Measurements from ENCODE around the gene PCDHGB6. TPM values are rescaled to one million over a fixed set of nuclear protein-coding genes. Genes with fewer than 3 reads are reported as not detected.

The PCDHGB6 gene
- 0.97 and 1.1 TPM in 2 replicates for total RNA-seq

DNA sequence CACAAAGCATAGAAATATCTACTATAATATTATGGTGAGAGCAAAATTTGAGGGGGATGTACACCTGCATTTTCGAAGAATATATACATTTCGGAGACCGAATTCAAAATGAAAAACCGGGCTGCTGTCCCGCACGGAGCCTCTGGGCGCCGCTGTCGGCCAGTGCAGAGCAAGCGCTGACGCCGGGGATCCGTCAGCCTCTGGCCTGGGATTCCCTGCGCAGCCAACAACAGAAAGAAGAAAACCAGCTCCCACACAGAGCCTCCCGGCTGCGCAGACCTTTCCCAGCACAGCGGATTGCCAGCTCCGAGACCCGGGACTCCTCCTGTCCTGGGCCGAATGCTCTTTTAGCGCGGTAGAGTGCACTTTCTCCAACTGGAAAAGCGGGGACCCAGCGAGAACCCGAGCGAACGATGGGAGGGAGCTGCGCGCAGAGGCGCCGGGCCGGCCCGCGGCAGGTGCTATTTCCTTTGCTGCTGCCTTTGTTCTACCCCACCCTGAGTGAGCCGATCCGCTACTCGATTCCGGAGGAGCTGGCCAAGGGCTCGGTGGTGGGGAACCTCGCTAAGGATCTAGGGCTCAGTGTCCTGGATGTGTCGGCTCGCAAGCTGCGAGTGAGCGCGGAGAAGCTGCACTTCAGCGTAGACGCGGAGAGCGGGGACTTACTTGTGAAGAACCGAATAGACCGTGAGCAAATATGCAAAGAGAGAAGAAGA is at the start of gene PCDHGB6:
TSS of gene PCDHGB6 (plus strand) at position 232 of the 716 bp plus-strand sequence. CDS start at position 414, 182 bp downstream.

DNA sequence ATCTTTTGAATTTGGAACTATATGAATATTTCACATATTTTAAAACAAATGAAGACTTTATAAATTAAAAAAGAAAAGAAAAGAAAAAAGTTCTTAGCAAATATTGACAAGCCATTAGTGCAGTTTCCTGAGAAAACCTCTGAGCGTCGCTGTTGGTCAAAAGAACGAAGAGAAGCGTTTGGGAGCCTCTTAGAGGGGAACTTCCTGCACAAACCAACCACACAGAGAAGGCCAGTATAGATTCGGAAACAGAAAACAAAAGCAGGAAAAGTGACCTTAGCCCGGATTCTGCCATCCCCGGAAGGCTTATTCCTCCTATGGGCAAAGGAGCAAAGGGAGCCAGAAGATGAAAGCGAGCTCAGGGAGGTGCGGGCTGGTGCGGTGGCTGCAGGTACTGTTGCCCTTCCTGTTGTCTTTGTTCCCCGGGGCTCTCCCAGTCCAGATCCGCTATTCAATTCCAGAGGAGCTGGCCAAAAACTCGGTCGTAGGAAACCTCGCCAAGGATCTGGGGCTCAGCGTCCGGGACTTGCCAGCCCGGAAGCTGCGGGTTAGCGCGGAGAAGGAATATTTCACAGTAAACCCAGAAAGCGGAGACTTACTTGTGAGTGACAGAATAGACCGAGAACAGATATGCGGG is 47.9 kb upstream of the PCDHGB6 start, which contains the start of gene PCDHGB2:
TSS of gene PCDHGB2 (plus strand) at position 205 of the 637 bp plus-strand sequence. CDS start at position 347, 142 bp downstream.

DNA sequence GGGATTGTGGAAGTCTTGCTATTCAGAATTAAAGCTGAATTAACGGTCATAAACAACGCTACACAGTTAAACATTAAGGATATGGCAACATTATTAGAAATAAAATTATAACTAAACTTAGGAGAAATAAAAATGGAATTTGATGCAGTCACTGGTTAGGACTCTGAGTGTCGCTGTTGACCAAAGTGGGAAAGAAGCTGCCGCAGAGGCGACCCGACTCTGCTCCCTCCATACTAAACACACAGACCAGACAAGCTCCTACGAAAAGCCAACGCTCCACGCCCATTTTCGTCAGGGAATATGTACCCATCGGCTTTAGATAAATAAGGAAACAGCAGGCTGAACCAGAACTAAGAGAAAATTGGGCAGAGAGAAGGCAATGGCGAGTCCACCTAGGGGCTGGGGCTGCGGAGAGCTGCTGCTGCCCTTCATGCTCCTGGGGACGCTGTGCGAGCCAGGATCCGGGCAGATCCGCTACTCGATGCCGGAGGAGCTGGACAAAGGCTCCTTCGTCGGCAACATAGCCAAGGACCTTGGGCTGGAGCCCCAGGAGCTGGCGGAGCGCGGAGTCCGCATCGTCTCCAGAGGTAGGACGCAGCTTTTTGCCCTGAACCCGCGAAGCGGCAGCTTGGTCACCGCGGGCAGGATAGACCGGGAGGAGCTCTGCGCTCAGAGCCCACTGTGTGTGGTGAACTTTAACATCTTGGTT is 43.7 kb upstream of the PCDHGB6 start, which contains the start of gene PCDHGA5:
TSS of gene PCDHGA5 (plus strand) at position 211 of the 709 bp plus-strand sequence. CDS start at position 380, 169 bp downstream.

DNA sequence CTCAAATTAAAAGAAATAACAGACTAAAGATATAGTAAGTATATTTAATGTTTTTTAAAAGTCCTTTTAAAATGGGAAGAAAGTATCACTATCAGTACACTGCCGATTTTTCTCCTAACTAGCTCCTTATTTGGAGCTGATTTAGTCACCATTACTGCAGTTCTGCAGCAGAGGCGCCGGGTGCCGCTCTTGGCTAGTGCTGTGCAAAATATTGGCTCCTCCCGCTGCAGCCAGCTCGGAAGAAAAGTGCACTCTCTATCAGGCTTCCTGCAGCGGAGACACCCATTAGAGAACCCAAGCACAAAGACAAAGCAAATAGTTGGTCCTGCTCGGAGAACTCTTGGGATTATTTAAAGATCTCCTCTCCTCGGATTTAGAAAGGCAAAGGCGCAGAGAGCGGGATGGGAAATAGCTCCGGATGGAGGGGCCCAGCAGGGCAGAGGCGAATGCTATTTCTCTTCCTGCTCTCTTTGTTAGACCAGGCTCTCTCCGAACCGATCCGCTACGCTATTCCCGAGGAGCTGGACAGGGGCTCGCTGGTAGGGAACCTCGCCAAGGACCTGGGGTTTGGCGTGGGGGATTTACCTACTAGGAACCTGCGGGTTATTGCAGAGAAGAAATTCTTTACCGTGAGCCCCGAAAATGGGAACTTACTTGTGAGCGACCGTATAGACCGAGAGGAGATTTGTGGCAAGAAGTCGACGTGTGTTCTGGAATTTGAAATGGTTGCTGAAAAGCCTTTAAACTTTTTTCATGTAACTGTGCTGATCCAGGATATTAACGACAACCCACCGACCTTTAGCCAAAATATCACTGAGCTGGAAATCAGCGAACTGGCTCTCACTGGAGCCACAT is 37.6 kb upstream of the PCDHGB6 start, which contains the start of gene PCDHGB3:
TSS of gene PCDHGB3 (plus strand) at position 249 of the 855 bp plus-strand sequence. CDS start at position 402, 153 bp downstream.

GRCh38 chr5:141373673-141374317 is 34.0 kb upstream of the PCDHGB6 start, which contains the start of gene PCDHGA6:
TSS of gene PCDHGA6 (plus strand) at chr5:141373891. CDS start at chr5:141374084, 193 bp downstream.

GRCh38 chr5:141382469-141383294 is 25.1 kb upstream of the PCDHGB6 start, which contains the start of gene PCDHGA7:
TSS of gene PCDHGA7 (plus strand) at chr5:141382742. CDS start at chr5:141382900, 158 bp downstream.

DNA sequence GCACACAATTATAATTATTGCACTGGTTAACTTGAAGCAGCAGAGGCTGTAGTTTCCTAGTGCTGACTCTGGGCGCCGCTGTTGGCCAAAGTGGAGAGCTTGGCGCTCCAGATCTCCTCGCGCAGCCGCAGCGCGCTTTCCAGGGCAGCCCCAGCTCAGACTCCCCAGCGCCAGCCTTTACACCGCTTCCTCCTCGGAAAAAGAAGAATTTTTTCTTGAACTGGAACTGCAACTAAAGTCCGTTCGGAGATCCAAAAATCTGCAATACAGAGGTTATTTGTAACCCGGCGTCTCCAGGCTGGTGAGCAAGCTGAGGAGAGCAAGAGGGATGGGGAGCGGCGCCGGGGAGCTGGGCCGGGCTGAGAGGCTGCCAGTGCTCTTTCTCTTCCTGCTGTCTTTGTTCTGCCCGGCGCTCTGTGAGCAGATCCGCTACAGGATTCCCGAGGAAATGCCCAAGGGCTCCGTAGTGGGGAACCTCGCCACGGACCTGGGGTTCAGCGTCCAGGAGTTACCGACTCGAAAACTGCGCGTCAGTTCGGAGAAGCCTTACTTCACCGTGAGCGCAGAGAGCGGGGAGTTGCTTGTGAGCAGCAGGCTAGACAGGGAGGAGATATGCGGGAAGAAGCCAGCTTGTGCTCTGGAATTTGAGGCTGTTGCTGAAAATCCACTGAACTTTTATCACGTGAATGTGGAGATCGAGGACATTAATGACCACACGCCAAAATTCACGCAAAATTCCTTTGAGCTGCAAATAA is 20.1 kb upstream of the PCDHGB6 start, which contains the start of gene PCDHGB4:
TSS of gene PCDHGB4 (plus strand) at position 142 of the 755 bp plus-strand sequence. CDS start at position 329, 187 bp downstream.

GRCh38 chr5:141392429-141393198 is 15.2 kb upstream of the PCDHGB6 start, which contains the start of gene PCDHGA8:
TSS of gene PCDHGA8 (plus strand) at chr5:141392633. CDS start at chr5:141392814, 181 bp downstream.

GRCh38 chr5:141397756-141398551 is 9.9 kb upstream of the PCDHGB6 start, which contains the start of gene PCDHGB5:
TSS of gene PCDHGB5 (plus strand) at chr5:141397947. CDS start at chr5:141398128, 181 bp downstream.

GRCh38 chr5:141402553-141403243 is 5.1 kb upstream of the PCDHGB6 start, which contains the start of gene PCDHGA9:
TSS of gene PCDHGA9 (plus strand) at chr5:141402778. CDS start at chr5:141402953, 175 bp downstream.

DNA sequence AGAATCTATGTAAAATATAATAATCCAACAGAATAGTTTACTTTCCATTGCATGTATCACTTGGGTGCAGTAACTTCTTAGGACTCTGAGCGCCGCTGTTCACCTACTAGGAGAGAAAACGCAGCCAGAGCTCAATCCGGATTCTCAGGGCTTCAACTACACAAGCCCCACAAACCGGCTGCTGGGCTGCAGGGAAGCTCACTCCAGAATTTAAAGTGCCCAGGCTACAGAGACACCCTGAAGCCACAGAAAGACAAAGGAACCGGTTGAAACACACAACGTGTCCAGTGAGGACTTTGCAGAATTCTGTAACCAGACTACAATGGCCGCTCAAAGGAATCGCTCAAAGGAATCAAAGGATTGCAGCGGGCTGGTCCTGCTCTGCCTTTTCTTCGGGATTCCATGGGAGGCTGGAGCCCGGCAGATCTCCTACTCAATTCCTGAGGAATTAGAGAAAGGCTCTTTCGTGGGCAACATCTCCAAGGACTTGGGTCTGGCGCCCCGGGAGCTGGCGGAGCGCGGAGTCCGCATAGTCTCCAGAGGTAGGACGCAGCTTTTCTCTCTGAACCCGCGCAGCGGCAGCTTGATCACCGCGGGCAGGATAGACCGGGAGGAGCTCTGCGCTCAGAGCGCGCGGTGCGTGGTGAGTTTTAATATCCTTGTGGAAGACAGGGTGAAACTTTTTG is 5.2 kb downstream of the PCDHGB6 start, which contains the start of gene PCDHGA10:
TSS of gene PCDHGA10 (plus strand) at position 134 of the 686 bp plus-strand sequence. CDS start at position 323, 189 bp downstream.

GRCh38 chr5:141417494-141418172 is 9.8 kb downstream of the PCDHGB6 start, which contains the start of gene PCDHGB7:
TSS of gene PCDHGB7 (plus strand) at chr5:141417677. CDS start at chr5:141417860, 183 bp downstream.

GRCh38 chr5:141420855-141421488 is 13.2 kb downstream of the PCDHGB6 start, which contains the start of gene PCDHGA11:
TSS of gene PCDHGA11 (plus strand) at chr5:141421051. CDS start at chr5:141421228, 177 bp downstream.

DNA sequence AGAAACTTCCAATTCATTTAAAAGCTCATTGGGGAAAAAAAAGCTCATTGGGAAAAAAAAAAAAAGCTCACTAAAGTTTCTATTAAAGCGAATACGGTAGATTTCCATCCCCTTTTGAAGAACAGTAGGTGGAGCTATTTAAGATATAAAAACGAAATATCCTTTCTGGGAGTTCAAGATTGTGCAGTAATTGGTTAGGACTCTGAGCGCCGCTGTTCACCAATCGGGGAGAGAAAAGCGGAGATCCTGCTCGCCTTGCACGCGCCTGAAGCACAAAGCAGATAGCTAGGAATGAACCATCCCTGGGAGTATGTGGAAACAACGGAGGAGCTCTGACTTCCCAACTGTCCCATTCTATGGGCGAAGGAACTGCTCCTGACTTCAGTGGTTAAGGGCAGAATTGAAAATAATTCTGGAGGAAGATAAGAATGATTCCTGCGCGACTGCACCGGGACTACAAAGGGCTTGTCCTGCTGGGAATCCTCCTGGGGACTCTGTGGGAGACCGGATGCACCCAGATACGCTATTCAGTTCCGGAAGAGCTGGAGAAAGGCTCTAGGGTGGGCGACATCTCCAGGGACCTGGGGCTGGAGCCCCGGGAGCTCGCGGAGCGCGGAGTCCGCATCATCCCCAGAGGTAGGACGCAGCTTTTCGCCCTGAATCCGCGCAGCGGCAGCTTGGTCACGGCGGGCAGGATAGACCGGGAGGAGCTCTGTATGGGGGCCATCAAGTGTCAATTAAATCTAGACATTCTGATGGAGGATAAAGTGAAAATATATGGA is 22.7 kb downstream of the PCDHGB6 start, which contains the start of gene PCDHGA12:
TSS of gene PCDHGA12 (plus strand) at position 176 of the 782 bp plus-strand sequence. CDS start at position 429, 253 bp downstream.

Data from epithelial cell of umbilical artery (primary cell).